WERI-Rb-1 (cell line): ENCODE data around the gene TEAD1.

Experiments used
- DNase-seq: peaks from one replicate; pipeline ENCODE4 v3.0.0-alpha.2; 2020
- H3K27ac ChIP-seq: fragments of 250-450 bp; sonication (Bioruptor Pico); 2 replicates; pipeline ENCODE4 v1.5.1; 2020; ENCODE audit warnings: mild to moderate bottlenecking, moderate library complexity
- H3K27me3 ChIP-seq: fragments of 250-450 bp; sonication (Bioruptor Pico); 2 replicates; pipeline ENCODE4 v1.5.1; 2021; ENCODE audit warnings: mild to moderate bottlenecking, low read depth, moderate library complexity; ENCODE audit not compliant: insufficient read depth, severe bottlenecking
- H3K36me3 ChIP-seq: fragments of 250-450 bp; sonication (Bioruptor Pico); 2 replicates; pipeline ENCODE4 v1.5.1; 2020; ENCODE audit warnings: mild to moderate bottlenecking, moderate library complexity
- H3K4me3 ChIP-seq: 2 replicates; pipeline ENCODE4 v1.5.1; 2011; ENCODE audit warnings: low read depth, mild to moderate bottlenecking, control low read depth, low read length
- H3K9me3 ChIP-seq: fragments of 250-450 bp; sonication (Bioruptor Pico); 2 replicates; pipeline ENCODE4 v1.5.1; 2021; ENCODE audit warnings: mild to moderate bottlenecking, moderate library complexity; ENCODE audit not compliant: severe bottlenecking
- TF ChIP-seq, protein P1 (sequence below): IDR thresholded peaks from 2 replicates; pipeline ENCODE4 v1.5.1; 2011; ENCODE audit warnings: low read depth, mild to moderate bottlenecking, control low read depth, inconsistent platforms, low read length

TEAD1 gene

DNA sequence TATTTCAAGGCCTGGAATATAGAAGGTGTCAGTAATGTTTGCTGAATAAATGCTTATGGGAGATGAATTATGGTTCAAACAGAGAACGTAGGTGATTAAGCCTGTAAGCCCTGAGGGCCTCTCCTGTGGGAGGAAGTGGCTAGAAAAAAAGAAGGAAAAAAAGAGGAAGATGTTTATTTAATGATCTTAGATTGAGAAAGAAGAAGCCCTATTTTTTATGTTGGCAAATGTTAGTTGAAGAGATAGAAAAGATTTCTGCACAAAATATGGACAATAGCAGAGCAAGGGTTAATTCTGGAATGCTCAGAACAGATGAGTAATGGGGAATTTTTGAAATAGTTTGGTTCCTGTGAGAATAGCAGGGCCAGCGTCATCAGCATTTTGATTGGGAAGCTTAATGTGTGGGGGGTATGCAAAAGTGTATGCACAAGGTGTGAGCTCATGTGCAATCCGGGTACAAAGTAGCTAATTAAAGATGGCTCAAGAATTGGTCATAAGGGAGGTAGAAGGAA, 95.7 kb downstream of the TEAD1 start:
- Histone ChIP-seq H3K36me3 (peaks cover 29% of the 10 kb centered on the region), H3K27ac (no peak overlapping the region), H3K27me3 (no peaks in the 10 kb centered on the region), H3K9me3 (no peaks in the 10 kb centered on the region), H3K4me3 (no peak overlapping the region)
- TF ChIP-seq, protein P1, sequence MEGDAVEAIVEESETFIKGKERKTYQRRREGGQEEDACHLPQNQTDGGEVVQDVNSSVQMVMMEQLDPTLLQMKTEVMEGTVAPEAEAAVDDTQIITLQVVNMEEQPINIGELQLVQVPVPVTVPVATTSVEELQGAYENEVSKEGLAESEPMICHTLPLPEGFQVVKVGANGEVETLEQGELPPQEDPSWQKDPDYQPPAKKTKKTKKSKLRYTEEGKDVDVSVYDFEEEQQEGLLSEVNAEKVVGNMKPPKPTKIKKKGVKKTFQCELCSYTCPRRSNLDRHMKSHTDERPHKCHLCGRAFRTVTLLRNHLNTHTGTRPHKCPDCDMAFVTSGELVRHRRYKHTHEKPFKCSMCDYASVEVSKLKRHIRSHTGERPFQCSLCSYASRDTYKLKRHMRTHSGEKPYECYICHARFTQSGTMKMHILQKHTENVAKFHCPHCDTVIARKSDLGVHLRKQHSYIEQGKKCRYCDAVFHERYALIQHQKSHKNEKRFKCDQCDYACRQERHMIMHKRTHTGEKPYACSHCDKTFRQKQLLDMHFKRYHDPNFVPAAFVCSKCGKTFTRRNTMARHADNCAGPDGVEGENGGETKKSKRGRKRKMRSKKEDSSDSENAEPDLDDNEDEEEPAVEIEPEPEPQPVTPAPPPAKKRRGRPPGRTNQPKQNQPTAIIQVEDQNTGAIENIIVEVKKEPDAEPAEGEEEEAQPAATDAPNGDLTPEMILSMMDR: no peak
- DNase-seq: no peak

DNA sequence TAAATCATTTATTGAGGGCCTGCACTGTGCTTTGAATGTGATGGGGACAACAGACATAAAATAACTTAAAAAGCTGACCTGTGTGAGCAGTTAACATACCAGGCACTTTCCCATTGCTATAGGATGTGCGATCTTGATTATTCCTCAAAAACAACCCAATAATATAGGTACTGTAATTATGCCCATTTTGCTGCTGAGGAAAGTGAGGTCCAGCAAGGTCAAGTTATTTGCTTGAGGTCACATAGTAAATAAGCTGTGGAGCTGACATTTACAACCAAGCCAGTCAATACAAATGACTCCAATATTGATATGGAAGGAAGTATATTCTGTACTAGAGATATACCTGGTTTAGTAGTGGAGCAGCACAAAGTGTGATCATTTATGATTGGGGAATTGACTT, 96.2 kb downstream of the TEAD1 start:
- no peak overlapping the region for H3K27ac ChIP-seq
- no peak for DNase-seq
- H3K36me3 ChIP-seq: peaks cover 24% of the 10 kb centered on the region

GRCh38 chr11:12770966-12771597, 96.9 kb downstream of the TEAD1 start:
- H3K9me3 ChIP-seq: no peaks in the 10 kb centered on the region
- no peak overlapping the region for H3K27ac ChIP-seq
- no peak for DNase-seq
- no peaks in the 10 kb centered on the region for H3K27me3 ChIP-seq
- H3K36me3 ChIP-seq: peaks cover 18% of the 10 kb centered on the region
- no peak overlapping the region for H3K4me3 ChIP-seq
- TF ChIP-seq, protein P1: no peak

More for the DNA sequence above, 96.2 kb downstream of the TEAD1 start:
- no peak overlapping the region for H3K4me3 ChIP-seq
- TF ChIP-seq, protein P1: no peak
- H3K27me3 ChIP-seq: no peaks in the 10 kb centered on the region
- H3K9me3 ChIP-seq: no peaks in the 10 kb centered on the region

DNA sequence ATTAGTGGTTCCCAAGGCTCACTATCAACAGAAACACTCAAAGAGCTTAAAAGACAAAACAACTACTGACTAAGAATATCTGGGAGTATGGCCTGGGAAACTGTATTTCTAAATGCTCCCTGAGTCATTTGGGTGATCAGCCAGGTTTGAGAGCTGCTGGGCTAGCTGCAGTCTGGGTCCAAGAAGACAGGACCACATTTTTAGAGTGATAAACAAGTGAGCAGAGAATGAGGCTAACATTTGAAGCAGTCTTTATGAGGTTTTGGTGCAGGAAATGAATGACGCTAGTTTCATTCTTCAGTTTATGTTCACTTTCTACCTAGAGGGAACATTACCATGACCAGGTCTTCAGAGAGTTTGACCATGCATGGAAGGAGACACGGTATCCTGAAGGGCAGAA, 97.7 kb downstream of the TEAD1 start:
- no peaks in the 10 kb centered on the region for H3K9me3 ChIP-seq
- no peak overlapping the region for H3K4me3 ChIP-seq
- no peak overlapping the region for H3K27ac ChIP-seq
- DNase-seq: no peak
- TF ChIP-seq, protein P1: no peak
- H3K36me3 ChIP-seq: peaks cover 10% of the 10 kb centered on the region
- H3K27me3 ChIP-seq: no peaks in the 10 kb centered on the region

- Histone ChIP-seq H3K9me3 (no peaks in the 10 kb centered on the region), H3K4me3 (no peak overlapping the region), H3K27me3 (no peaks in the 10 kb centered on the region), H3K27ac (no peak overlapping the region), H3K36me3 (peaks cover 9% of the 10 kb centered on the region)
- TF ChIP-seq, protein P1: no peak
- DNase-seq: no peak
These were observed 98.1 kb downstream of the TEAD1 start for GRCh38 chr11:12772324-12772723.

- no peaks in the 10 kb centered on the region for H3K9me3 ChIP-seq
- no peak for DNase-seq
- peaks cover 12% of the 10 kb centered on the region for H3K36me3 ChIP-seq
- TF ChIP-seq, protein P1: no peak
- H3K27me3 ChIP-seq: no peaks in the 10 kb centered on the region
- H3K4me3 ChIP-seq: no peak overlapping the region
- H3K27ac ChIP-seq: no peak overlapping the region
These were observed 99.4 kb downstream of the TEAD1 start for GRCh38 chr11:12773591-12773990.
